ENCODE results near the gene ADRM1.

ADRM1 gene

DNA sequence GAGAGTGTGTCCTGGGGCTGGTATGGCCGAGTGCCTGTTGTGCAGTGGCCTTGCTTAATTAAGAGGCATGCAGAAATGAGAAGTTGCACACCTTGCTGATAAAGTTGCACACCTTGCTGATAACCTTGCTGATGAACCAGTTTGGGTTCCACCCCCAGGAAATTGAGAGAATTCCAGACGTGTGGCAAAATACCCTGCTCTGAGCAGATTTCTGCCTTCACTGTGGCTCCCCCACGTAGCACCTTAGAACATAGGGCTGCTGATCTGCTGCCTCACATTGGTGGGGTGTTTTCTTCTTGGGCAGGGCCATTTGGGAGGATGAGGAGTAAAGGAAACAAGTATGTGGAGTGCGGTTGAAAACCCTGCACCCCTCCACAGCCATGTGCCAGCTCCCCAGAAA lies 22.5 kb upstream of the ADRM1 start:
- DNase-seq (ENCODE audit: extremely low read depth in 1 of 2, low read depth in 1 of 2), result no peak

- no peak for DNase-seq (ENCODE audit: extremely low read depth in 1 of 2, low read depth in 1 of 2)
Observed at GRCh38 chr20:62281161-62281933, 21.4 kb upstream of the ADRM1 start.

DNA sequence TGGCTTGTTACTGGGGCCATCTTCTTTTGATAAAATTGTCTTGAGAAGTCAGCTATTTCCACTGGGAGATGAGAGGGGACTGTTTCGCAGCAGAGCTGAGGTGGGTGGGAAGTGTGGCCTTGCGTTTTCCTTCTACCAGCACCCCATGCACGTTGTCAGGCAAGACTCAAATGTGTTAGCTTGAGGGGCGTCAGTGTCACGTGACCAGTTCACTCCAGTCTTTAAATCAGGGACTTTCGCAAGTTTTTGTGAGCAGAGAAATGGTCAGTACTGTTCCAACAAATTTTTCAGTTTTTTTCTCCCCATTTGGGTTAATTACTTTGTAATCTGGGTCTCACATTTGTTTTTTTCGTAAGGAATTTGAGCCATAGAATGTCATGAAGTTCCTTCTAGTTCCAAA lies 20.7 kb upstream of the ADRM1 start:
- no peak for DNase-seq (ENCODE audit: extremely low read depth in 1 of 2, low read depth in 1 of 2)

- no peak for DNase-seq (ENCODE audit: extremely low read depth in 1 of 2, low read depth in 1 of 2)
Observed at GRCh38 chr20:62282877-62283503, 19.8 kb upstream of the ADRM1 start.

DNA sequence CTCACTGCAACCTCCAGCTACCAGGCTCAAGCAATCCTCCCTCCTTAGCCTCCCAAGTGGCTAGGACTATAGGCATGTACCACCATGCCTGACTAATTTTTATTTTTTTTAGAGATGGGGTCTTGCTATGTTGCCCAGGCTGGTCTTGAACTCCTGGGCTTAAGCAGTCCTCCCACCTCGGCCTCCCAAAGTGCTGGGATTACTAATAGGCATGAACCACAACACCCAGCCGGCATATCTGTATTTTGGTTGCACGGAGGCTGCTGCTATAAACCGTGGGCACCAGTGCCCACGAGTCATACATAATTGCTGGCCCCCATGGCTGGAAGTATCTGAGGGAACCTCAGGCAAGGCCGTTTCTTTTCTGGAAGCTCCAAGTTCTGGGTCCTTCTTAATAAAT lies 18.3 kb upstream of the ADRM1 start:
- no peak for DNase-seq (ENCODE audit: extremely low read depth in 1 of 2, low read depth in 1 of 2)

GRCh38 chr20:62285151-62285550 lies 17.6 kb upstream of the ADRM1 start:
- DNase-seq (ENCODE audit: extremely low read depth in 1 of 2, low read depth in 1 of 2), result no peak

GRCh38 chr20:62285722-62286121 lies 17.1 kb upstream of the ADRM1 start:
- no peak for DNase-seq (ENCODE audit: extremely low read depth in 1 of 2, low read depth in 1 of 2)

DNA sequence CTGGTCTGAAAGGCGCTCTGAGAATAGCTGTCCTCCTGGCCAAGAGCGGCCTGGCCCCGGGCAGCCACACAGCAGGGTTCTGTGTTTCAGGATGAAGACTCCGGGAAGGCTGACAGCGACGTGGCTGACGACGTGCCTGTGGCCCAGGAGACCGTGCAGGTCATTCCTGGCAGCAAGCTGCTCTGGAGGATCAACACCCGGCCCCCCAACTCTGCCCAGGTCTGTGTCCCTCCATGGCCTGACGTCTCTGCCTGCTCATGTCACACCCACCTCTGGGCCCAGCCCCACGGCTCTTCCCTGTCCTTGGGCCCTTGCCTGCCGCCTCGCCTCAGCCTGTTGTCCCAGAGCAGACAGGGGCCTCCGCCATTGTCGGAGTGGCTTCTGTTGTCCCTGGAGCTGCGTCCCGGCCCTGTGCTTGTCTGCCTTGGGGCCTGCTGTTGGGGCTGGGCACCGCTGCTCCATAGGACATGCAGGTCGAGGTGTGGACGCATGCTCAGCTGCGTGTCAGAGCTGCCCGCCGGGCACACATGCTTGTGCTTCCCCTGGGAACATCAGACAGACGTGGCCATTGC lies 16.2 kb upstream of the ADRM1 start:
- DNase-seq (ENCODE audit: extremely low read depth in 1 of 2, low read depth in 1 of 2), result no peak

GRCh38 chr20:62287129-62287528 lies 15.7 kb upstream of the ADRM1 start:
- no peak for DNase-seq (ENCODE audit: extremely low read depth in 1 of 2, low read depth in 1 of 2)

DNA sequence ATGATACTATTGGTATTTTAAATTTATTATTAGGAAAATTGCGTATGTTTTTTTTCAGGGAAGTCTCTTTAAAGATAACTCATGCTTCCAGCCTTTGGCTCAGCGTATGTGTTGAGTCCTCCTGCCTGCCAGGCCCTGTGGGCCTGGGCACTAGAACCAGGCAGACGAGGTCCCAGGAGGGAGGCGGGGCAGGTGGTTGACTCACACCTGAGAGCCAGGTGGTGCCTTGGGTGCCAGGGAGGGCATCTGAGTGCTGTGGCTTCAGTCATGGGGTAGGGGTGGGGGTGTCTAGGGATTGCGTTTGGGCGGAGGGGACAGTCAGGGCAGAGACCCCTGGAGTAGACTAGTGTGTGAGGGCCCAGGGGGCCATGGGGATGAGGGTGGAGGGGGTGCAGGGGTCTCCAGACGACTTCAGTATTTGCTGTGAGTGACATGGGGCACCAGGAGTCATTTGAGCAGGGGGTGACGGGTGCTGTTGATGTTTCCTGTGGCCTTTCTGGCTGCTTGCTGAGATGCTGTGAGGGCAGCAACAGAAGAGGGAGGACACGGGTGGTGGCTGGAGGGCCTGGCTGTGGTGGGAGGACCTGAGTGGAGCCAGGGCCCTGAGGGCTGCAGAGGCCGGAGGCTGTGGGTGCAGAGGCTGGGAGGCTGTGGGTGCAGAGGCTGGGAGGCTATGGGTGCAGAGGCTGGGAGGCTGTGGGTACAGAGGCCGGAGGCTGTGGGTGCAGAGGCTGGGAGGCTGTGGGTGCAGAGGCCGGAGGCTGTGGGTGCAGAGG lies 14.8 kb upstream of the ADRM1 start:
- DNase-seq (ENCODE audit: extremely low read depth in 1 of 2, low read depth in 1 of 2), result no peak

DNA sequence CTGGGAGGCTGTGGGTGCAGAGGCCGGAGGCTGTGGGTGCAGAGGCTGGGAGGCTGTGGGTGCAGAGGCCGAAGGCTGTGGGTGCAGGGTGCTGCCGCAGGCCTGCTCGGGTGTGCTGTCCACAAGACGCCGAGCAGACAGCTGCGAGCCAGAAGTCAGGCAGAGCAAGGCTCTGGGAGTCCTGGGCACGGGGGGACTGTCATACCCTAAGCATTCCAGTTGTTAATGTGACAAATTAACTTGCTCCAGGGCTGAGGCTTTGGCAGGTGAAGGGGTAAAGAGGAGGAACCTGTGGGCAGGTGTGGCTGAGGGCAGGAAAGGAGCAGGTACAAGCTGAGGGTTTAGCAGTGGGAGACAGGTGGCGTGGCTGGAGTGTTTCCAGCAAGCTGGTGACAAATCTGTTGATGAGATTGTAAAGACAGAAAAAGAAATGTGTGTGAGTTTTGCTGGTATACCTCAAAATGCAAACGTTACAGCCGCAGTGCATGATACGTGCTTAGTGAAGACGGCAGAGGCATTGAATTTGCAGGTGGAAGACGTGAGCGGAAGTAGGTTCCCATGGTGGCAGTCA lies 14.2 kb upstream of the ADRM1 start:
- no peak for DNase-seq (ENCODE audit: extremely low read depth in 1 of 2, low read depth in 1 of 2)

DNA sequence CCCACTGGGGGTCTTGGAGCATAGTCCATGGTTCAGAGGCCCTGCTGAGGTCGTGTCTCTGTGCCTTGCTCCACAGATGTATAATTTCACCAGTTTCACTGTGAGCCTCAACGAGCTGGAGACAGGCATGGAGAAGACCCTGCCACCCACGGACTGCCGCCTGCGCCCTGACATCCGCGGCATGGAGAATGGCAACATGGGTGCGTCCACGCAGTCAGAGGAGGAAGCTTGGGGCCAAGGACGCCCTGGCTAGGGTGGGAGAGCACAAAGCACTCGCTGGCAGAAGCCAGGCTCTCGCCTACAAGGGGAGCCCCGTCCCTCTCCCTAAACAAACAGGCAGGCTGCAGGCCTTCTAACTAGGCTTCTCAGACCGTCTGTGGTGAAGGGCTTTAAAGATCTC lies 13.7 kb upstream of the ADRM1 start:
- no peak for DNase-seq (ENCODE audit: extremely low read depth in 1 of 2, low read depth in 1 of 2)

GRCh38 chr20:62289898-62290297 lies 12.9 kb upstream of the ADRM1 start:
- no peak for DNase-seq (ENCODE audit: extremely low read depth in 1 of 2, low read depth in 1 of 2)

DNA sequence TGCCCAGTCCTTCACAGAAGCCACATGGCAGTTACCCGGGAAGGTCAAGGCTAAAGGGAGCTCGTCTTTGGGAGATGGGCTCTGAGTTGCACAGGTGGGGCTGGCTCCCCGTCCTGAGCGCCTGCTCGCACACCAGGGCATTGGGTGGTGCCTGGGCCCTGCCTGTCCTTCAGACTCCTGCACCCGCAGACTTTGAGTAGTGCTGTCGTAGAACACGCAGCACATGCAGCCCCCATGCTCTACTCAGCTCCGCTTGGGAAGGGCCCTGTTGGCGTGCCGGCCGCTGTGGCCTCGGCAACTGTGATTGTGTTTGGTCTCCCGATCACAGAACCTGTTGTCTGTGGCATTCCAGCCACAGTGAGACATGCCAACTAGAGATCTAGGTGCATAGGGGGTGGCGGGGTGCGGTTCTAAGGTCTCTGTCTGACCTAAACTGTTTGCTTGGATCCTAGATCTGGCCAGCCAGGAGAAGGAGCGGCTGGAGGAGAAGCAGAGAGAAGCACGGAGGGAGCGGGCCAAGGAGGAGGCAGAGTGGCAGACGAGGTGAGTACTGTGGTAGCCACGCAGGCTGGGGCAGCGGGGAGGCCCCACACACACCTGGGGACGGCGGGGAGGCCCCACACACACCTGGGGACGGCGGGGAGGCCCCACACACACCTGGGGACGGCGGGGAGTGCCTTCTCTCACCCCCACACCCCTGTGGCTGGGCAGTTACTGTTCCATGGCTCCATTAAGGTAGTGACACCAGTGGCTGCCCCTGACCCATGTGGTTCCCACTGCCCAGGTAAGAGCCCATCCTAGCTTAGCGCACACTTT lies 11.3 kb upstream of the ADRM1 start:
- no peak for DNase-seq (ENCODE audit: extremely low read depth in 1 of 2, low read depth in 1 of 2)

DNA sequence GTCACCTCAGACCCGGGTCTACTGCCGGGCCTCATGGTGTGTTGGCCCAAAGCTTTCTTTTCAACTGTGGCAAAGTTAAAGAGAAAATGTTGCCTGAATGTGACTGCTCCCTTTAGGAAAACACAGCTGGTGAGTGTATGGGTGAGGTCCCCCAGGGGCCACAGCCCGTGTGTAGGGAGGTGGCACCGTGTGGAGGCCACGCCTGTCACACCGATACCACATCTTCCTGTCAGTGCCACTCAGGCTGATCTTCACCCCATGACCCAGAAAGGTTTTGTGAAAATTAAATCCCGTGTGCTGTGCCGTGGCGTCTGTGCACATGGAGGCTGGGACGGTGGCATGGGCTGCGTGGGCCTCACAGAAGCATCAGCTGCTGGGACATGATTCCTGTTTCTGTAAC lies 10.7 kb upstream of the ADRM1 start:
- DNase-seq (ENCODE audit: extremely low read depth in 1 of 2, low read depth in 1 of 2), result no peak

GRCh38 chr20:62293111-62293784 lies 9.5 kb upstream of the ADRM1 start:
- DNase-seq (ENCODE audit: extremely low read depth in 1 of 2, low read depth in 1 of 2), result no peak

DNA sequence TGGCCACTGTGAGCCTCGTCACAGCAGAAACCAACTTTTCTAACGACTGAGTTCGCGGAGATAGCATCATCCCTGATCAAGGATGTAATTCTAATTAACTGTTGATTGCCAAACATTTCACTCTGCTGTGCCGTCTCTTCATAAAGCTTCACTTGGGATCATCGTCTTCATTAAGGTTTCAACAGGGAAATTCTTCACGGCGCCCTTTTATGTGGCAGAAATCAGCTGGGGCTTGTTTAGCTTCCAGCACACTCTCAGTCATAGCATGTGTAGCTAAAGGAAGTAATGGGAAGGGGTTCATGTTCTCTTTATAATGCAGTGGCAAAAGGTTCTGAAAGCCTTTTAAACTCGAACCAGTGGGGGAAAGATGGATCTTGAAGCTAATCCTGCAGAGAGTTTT lies 8.9 kb upstream of the ADRM1 start:
- no peak for DNase-seq (ENCODE audit: extremely low read depth in 1 of 2, low read depth in 1 of 2)

DNA sequence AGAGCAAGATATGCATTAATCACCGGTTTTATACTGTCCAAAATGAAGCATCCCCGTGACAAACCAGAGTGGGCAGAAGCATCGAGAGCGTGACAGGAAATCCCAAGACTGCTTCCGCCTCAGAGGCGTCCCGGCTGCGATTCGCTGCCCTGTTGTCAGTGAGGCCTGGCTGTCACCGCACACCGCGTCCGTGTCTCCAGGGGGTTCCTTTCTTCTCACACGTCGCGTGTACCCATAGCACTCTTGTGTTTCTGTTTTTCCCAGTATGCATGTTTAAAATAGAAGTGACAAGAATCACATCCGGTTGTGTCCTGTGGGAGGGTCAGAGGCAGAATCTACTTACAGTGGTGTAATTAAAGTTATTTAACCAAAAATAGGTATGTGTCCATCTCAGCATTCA lies 8.3 kb upstream of the ADRM1 start:
- DNase-seq (ENCODE audit: extremely low read depth in 1 of 2, low read depth in 1 of 2), result no peak

- no peak for DNase-seq (ENCODE audit: extremely low read depth in 1 of 2, low read depth in 1 of 2)
Observed at GRCh38 chr20:62296724-62297448, 5.9 kb upstream of the ADRM1 start.
